ENCODE results near the gene LPP.

Gene LPP

DNA sequence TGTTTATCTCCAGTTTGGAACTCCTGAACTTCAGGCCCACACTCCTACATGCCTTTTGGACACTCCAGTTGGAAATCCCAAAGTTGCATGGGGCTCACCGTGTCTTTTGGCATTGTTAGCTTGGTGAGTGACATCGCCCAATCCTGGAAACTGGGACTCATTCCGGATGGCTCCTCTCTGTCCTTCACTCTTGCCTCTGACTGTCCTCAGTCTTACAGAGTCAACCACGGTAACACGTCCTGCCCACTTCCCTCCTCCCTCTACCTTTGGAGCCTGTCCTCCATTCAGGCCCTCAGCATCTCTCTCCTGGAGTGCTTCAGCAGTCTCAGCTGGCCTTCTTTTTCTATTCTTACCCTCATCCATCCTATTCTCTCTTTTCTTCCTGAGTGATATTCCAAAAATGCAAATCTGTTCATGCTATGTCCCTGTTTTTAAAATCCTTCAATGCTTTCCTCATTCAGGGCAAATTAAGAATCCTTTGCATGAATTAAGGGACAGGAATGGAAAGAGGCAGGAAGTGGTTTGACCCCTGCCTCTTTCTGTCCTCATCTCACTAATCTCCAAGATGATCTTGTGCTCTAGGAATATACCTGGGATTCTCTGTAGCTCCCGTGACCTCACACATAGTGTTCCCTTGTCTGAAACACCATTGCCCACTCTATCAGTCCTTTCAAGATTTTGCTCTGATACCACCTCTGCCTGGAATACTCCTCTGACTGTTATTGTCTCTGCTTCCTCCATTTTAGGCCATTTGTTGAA lies 42.5 kb downstream of the LPP start:
- no peak for DNase-seq (ENCODE audit: low spot score)

DNA sequence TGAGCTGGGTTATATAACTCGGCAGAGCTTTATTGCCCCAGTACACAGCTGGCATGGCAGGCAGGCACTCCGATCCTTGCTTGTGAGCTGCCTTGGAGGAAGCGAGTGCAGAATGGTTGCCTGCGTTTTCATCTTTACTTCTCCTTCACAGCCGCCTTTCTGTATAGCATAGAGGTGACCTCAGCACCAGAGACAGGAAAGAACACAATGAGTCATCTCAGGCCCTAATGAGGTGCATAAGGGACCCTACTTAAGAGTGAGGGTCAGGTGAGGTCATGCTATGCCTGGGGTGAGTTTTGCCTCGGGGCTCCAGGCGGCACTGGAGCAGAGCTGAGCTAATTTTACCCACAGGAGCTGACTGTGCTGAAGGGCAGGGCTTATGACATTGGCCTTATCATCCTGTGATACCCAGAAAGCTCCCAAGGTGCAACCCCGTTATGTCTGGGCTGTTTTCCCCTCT lies 43.5 kb downstream of the LPP start:
- no peak for DNase-seq (ENCODE audit: low spot score)

DNA sequence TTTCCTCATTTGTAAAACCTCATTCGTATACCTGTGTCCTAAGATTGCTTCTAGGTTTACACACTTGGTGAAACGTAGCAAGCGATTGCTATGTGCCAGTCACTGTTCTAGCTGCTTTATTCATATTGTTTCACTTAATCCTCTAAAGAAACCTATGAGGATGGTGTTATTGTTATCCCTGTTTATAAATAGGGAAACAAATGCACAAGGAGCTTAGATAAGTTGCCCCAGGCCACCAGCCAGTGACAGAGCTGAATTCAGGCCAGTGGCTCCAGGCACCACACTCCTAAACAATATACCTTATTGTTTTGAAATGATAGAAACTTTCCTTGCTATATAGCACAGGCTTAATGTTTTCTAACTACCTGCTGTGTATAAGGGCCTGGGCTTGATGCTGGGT lies 44.0 kb downstream of the LPP start:
- no peak for DNase-seq (ENCODE audit: low spot score)

DNA sequence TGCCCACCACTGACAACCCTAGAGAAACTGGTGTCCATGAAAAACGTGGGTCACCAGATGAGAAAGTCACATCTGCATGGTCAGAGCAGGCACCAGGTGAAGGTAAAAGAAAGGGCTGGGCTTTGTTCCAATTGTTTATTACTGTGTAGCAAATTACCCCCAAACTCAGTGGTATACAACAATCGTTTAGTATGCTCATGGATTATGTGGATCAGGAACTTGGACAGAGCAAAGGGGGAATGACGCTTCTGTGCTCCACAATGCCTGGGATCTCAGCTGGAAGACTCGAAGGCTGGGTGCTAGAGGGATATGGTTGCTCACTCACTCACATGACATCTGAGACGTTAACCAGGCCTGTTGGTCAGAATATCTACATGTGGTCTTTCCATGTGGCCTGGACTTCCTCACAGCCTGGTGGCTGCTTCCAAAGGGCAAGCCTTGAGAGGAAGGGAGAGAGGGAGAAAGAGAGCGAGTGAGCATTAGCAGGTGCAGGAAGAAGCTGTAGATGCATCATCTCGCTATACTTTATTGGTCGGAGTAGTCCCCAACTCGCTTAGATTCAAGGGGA lies 44.9 kb downstream of the LPP start:
- DNase-seq (ENCODE audit: low spot score), result no peak

DNA sequence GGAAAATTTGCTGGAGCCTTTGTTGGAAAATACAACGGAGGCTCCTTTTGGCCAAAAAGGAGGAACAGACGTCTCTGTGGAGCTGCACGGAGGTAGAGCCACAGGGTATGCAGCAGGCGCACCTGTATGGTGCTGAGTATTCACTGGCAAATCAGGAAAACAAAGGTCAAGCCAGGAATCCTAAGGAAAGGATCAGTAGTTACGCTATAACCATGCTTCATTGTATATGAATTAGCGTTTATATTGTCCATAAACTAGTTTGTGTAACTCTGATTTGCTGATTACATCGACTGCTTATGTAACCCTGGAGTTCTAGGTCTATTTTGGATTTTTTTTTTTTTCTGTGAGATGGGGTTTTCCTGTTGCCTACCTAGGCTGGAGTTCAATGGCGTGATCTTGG lies 45.4 kb downstream of the LPP start:
- DNase-seq (ENCODE audit: low spot score), result no peak

DNA sequence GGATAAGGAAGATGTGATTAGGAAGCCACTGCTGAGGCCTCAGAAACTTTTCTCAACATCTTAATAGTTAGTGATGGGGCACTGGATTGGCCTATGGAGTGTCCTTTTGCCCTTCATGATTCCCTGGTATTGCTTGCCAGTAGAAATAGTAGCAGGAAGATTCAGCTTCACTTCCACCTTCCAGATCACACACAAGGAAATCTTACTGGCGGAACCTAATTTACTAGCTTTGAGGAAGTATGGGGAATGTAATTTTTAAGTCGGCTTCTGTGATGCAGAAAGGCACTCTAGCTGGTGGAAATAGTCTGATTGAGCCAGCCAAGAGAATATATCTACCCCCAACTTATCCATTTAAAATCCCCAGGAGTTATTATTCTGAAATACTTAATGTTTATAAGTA lies 46.5 kb downstream of the LPP start:
- no peak for DNase-seq (ENCODE audit: low spot score)

DNA sequence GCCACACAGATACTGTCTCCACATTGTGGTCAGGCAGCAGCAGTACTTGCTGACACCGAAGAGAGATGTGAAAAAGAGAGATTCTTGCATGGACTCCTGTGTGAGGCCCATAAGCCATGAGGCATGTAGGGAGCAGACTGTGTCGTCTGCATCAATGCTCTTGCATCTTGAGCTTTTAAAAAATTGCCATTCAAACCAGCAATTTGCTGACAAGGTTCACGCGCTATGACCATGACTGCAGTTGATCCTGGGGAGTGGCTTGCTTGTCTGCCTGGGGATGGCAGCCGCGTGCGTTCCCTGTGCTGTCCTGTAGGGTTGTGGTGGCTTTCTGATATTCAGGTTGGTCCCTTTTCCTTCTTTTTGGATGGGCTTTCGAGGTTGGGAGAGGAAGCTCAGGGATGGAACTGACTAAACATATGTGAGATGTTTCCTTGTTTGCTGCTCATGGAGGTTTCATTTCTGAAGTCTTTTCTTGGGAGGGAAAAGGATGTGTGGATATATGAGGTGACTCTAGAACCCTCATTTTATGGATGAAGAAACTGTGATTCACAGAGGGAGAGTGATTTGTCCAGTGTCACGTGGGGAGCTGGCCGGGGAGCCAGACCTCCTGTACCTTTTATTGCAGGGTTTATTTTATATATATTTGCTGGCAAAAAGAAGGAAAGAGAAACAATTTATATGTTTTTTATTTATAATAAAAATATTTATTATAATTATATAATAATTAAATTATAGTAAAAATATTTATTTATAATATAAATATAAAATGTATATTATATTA lies 48.6 kb downstream of the LPP start:
- no peak for DNase-seq (ENCODE audit: low spot score)

DNA sequence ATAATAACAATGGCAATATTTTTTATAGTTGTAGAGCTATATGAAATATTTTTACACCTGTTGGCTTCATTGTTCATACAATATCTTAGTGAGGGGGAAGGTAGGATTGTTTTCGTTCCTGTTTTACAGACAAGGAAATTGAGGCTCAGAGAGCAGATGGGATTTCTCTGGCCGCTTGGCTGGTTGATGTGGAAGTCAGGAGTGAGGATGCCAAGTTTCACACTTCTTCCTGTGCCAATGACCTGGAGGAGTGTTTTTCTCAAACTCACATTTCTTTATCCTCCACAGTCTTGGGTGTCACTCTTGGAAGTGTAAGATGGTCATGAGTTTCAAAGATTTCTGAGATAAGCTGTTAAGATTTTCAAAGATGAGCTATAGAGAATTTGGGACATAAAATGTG lies 50.6 kb downstream of the LPP start:
- no peak for DNase-seq (ENCODE audit: low spot score)

DNA sequence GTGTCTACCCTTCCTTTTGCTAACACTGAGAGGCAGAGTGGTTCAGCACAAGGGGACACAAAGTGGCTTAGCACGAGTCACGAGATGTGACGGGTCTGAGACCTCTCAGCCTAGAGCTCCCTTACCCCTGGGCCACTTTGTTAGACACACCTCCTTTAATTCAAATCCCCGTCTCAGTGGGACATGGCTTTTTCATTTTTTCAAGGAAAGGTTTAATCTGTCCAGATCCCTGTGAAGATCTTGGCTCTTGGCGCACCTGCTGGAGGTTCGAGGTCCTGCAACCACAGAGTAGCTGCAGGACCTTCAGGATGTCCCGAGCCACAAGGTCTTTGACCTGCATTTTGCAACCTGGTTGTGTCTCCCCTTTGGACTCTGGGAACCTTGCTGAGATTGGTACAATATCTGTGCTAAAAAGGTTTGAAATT lies 52.0 kb downstream of the LPP start:
- DNase-seq (ENCODE audit: low spot score), result no peak

DNA sequence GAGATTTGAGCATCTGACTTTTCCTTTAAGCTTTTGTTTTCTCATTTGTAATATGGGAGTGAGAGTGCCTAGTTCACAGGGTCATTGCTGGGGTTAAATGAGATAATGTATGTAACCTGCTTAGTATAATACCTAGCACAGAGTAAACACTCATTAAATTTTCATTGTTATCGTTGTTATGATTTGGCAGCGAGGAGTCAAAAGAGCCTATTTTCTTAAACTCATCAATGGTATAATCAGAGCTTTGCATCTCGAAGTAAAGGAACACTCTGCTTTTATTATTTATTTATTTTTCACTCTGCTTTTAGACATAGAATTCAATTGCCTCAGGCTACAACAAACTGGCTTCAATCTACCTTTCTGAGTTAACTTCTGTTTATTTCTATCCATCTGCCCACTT lies 52.8 kb downstream of the LPP start:
- DNase-seq (ENCODE audit: low spot score), result no peak

DNA sequence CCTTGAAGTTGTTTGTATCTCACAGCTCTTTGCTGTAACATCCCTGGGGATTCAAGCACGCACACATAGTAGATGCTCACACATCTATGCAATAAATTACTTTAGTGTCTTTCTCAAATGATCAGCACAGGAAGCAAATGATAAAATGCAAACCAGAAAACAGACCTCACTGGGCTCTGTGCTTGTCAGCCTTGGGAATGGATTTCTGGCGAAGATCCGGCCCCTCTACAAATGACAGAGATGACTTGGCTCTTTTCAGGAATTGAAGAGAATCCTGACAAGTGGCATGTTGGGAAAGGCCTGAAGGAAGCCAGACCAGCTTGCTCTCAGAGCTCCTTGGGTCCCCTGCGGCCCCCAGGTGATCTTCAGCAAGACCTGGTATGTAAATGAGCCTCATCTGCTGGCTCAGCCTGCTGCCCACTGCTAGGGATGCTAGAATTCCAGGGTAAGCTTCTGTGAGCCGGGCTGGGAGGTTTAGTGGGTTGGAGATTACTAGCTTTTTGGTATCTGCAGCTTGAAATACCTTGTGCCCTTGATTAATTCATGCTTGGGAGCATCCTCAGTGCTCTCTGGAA lies 54.1 kb downstream of the LPP start:
- DNase-seq (ENCODE audit: low spot score), result no peak

DNA sequence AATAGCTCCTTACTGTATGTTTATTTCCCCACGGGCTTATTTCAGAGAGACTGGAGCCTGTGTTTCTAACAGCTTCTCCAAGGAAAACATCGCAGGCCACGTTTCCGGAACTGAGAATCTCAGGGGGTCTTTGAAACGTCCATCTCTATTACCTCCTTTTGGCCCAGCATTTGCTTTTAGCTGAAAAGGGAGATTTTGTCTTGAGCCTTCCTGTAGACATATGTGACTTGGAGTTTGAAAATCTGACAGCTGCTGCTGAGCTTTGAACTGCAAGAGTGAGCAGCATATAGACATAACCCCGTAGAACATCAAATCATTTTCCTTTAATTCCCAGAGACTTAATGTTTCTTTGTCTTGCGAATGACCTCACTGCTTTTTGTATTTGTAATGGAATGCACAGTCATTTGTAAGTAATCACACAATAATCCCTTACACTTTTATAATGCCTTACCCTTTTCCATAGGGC lies 54.6 kb downstream of the LPP start:
- DNase-seq (ENCODE audit: low spot score), result no peak

DNA sequence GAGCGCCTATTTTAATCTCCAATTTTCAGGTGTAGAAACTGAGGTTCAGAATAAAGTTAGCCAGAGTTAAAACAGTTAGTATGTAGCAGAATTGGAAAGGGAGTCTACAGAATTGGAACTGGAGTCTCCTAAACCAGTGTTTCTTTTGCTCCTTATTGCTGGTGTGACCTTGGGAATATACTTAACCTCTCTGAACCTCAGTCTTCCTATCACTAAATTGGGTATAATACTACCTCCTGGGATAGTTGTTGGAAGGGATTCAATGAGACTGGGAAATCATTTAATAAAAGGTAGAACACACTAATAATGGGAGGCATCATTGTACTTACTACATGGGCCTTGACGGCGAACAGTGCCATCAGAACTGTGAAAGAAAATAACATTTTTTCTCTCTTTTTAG lies 55.1 kb downstream of the LPP start:
- DNase-seq (ENCODE audit: low spot score), result no peak

DNA sequence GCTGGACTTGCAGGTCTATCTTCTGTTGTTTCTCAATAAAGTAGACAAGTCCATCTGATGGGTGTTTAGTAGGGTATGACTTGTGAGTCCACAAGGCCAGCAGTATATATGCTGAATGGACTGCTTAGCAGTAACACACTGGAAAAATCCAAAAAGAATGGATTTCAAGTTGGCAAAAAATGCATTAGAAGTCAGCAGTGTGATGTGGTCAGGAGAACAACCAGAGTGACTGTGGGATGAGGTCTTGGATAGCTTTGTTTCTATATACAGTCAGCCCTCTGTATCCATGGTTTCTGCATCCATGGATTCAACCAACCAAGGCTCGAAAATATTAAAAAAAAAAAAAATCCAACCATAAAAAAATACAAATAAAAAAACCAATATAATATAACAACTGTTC lies 55.8 kb downstream of the LPP start:
- DNase-seq (ENCODE audit: low spot score), result no peak

DNA sequence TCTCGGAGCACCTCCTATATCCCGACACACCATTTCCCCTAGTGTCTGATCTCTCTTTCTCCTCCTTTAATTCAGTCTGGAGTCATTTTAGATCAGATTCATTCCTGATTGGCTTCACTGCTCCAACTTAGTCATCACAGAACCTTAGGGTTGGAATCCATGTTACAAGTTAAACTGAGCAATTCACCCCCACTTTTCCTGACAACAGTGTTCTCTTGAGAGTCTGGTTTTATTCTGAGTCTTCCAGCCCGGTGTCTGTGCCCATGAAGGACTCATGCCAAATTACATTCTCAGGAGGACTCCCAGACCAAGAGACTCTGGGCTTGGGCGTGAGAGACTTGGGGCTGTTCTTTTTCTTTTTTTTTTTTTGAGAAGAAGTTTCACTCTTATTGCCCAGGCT lies 57.5 kb downstream of the LPP start:
- DNase-seq (ENCODE audit: low spot score), result no peak

DNA sequence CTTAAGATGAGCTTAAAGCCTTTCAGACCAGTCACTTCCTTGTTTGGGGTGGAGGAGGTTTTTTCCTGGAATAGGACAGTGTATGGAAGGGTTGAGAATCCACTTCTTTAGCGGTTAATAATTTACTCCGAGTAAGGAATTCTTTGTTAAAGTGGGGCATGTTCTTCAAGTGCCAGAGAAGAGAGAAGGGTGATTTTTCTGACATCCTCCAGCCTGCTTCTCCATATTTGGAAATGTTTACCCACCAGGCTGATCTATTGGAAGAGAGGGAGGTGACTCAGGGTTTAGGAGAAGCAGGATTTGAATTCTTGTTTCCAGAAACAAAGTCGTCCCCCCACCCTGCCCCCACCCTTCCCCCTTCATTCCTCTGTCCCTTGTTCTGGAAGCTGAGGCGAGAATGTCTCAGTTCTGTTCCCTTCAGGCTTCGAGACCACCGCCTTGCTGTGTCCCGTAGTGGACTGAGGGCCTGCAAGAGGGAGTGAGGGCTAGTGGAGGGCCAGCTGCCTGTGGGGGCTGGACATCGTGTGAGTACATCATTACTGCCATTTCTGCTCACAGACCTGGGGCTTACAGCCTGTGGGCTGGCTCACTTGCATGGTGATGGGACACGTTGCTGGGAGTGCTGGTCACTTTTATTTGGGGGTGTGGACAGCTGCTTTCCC lies 58.5 kb downstream of the LPP start:
- DNase-seq (ENCODE audit: low spot score), result no peak

DNA sequence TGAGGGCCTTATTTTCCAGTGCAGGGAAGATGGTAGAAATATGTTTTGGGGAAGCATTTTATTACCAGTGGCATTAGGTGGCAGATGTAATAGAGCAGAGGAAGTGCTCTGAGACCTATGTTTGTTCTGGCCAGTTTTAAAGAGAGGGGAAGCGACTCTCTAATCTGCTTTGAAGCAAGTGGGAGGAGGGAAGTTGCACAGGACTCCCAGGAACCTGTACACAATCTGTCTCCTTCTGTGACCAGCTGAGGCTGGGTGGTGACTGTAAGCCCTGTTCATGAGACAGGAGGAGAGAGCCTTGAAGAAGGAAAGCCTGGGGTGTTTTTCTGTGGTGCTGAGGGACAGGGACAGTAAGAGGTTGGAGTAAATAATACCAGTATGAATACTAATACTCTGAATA lies 60.5 kb downstream of the LPP start:
- DNase-seq (ENCODE audit: low spot score), result peak; percentile 31

DNA sequence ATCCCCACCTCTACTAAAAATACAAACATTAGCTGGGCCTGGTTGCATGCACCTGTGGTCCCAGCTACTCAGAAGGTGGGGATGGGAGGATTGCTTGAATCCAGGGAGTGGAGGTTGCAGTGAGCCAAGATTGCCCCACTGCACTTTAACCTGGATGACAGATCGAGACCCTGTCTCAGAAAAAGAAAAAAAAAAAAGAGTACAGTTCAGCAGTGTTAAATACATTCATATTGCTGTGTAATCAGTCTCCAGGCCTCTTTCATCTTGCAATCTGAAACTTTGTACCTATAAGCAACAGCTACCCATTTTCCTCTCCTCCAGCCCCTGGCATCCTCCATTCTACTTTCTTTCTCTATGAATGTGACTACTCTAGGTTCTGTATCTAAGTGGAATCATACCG lies 61.2 kb downstream of the LPP start:
- DNase-seq (ENCODE audit: low spot score), result no peak

DNA sequence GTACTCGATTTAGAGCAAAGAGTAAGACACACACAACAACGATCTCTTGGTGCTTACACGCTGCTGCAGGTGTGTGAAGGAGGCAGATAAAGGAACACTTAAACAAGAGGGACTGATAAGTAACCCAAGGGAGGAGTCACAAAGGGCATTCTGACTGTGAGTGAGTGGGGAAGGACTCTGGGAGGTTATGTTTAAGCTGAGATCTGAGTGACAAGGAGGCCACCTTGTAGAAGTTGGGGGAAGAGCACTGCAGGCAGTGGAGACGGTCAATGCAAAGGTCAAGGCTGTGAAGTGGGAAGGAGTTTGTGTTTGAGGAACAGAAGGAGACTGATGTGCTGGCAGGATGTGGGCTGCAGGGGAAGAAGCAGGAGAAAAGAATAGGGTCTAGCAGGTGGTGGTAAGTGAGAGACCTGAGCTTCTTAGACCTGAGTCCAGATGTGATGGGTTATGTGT lies 63.1 kb downstream of the LPP start:
- DNase-seq (ENCODE audit: low spot score), result no peak

DNA sequence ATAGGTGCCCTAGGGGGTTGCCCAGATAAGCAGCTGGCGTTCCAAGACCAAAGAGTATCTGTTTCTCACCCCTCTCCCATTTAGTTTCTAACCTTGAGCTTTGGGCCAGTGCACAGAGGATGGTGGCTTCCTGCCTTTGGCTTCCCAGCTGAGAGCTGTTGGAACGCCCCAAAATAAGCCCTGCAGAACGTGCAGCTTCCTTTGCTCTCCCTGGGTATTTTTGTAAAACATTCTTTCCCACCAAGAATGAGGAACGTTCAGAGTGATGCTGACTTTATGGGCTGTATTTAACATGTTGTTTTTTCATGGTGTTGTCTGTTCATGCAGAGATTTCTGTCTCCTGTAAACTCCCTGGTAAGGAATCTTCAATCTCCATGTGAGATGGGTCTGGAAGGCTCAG lies 63.8 kb downstream of the LPP start:
- no peak for DNase-seq (ENCODE audit: low spot score)

DNA sequence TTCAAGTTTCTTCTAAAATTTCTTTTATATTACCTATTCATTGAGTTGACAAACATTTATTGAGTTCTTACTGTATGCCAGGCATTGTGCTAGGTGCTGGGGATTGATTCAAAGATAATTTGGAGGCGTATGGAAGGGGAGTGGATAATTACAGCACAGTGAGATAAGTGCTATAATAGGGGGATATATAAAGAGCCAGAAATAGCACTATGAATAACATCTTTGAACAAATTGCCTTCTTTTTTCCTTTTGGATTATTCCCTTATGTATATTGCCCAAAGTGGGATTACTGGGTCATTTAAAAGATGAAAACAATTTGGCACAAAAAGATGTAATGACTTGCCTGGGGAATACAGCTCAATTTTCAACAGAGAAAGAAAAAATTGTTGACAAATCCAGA lies 64.6 kb downstream of the LPP start:
- no peak for DNase-seq (ENCODE audit: low spot score)

DNA sequence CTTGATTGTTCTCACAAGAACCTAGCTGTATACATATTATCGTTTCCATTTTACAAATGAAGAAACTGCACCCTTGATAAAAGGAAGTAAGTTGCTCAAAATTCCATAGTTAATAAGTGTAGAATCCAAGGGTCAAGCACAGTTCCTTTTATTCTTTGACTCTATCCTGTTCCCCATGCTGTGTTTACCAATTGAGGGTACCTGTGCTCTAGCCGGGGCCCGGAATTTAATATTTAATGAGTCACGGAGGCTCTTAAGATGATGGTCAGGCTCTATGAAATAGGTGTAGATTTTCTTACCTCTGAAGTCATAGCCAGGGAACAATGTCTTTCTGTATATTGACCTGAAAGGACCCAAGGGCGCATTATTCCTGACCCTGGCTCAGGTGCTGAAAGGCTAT lies 65.2 kb downstream of the LPP start:
- no peak for DNase-seq (ENCODE audit: low spot score)

Data from Ammon's horn (tissue), 1 donor.